Esophagus squamous epithelium (tissue), 4 donors: ENCODE results near the gene ACSL1.

Experiments
- POLR2A ChIP-seq, 4 donors: fragments of 450-650 bp; IDR thresholded peaks; one replicate each; pipeline ENCODE4 v1.6.1; 2017; ENCODE audit warnings: antibody characterized with exemption in 4 of 4, mild to moderate bottlenecking in 4 of 4, moderate library complexity in 3 of 4
- TF ChIP-seq, protein P1 (sequence below), 6 experiments: fragments of 450-650 bp in 4 of 6; fragments of 200-600 bp in 2 of 6; sonication (generic) in 2 of 6; IDR thresholded peaks; one replicate each; pipeline ENCODE4 v1.5.1; 2016 to 2019; ENCODE audit warnings: antibody characterized with exemption in 6 of 6, mild to moderate bottlenecking in 4 of 6, moderate library complexity in 4 of 6

DNA sequence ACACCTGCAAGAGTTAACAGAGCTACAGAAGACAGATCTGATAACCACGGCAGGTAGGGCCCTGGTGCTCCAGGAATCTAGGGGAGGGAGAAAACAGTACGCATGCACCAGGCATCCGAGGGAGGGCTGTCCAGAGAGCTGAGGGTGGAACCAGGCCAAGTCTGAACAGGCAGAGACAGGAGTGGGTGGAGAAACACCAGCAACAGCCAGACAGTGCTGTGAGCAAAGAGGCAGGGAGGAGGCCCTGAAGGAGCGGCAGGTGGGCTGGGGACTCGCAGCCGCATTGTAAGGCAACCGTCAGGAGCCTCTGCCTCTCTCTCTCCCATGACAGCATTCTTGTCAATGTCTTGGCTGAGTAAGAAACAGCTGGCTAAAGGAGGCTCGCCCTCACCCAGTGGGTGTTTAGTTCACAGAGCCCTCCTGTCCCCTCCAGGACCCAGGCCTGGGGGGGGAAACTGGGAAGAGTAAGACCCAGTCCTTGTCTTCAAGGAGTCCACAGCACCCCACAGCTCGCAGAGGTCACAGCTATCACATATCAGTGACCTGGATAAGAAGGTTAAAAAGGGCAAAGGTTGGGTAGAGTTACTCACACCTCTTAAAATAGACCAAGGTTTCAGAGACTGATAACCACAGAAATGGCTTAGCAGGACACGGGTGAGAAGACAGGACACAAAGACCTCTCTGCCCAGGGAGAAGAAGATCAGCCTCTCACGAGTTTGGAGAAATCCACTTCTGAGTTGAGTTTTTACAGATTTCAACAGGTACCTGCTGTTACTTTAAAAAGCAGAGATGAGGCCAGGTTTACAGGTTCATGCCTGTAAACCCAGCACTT, 10.5 kb downstream of the ACSL1 start:
- TF ChIP-seq, protein P1, sequence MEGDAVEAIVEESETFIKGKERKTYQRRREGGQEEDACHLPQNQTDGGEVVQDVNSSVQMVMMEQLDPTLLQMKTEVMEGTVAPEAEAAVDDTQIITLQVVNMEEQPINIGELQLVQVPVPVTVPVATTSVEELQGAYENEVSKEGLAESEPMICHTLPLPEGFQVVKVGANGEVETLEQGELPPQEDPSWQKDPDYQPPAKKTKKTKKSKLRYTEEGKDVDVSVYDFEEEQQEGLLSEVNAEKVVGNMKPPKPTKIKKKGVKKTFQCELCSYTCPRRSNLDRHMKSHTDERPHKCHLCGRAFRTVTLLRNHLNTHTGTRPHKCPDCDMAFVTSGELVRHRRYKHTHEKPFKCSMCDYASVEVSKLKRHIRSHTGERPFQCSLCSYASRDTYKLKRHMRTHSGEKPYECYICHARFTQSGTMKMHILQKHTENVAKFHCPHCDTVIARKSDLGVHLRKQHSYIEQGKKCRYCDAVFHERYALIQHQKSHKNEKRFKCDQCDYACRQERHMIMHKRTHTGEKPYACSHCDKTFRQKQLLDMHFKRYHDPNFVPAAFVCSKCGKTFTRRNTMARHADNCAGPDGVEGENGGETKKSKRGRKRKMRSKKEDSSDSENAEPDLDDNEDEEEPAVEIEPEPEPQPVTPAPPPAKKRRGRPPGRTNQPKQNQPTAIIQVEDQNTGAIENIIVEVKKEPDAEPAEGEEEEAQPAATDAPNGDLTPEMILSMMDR (IDR thresholded peaks at IDR 0.05), result no peak
- no peak for TF ChIP-seq POLR2A (IDR thresholded peaks at IDR 0.05)
